Raji (cell line): ENCODE data around the gene PARD3.

ENCODE experiments used
- POLR2A ChIP-seq: IDR thresholded peaks from 2 replicates; pipeline ENCODE4 v1.6.1; 2011; ENCODE audit warnings: low read depth, low read length, control low read depth; ENCODE audit not compliant: insufficient read depth

Gene PARD3

DNA sequence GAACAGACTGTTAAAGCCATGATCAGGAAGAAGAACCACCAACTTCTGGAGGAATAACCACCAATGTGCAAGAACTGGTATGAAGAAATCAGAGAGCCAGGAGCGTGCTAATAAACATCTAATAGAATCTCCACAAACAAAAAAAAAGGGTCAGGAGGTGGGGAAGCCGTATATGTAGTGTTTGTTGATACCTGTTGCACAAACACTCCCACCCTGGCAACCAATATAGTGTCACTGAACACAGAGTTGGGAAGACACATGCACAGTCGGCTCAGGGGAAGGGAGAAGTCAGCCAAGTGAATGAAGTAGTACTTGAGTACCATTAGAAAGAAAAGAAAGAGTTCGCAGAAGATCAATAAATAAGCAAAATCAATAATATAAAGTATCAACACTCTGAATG, 400.1 kb downstream of the PARD3 start:
- no peak for TF ChIP-seq POLR2A

GRCh38 chr10:34413756-34414587, 401.1 kb downstream of the PARD3 start:
- TF ChIP-seq POLR2A, result no peak

DNA sequence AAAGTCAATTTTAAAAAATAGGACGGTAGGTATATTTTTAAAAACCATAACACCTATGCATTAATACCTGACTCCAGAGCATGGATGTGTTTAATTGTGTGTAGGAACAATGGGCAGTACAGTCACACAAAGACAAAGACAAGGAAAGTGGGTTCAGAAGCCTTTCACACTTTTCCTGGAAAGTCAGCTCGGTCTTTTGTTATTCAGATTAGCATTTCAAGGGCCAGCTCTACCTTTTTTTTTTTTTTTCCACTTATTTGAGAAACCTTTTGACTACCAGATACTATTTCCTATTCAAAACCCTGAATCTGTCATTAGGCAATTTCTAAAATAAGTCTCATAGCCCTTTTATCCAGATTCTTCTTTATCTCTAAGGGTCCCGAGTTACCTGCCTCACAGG, 401.9 kb downstream of the PARD3 start:
- TF ChIP-seq POLR2A, result no peak

DNA sequence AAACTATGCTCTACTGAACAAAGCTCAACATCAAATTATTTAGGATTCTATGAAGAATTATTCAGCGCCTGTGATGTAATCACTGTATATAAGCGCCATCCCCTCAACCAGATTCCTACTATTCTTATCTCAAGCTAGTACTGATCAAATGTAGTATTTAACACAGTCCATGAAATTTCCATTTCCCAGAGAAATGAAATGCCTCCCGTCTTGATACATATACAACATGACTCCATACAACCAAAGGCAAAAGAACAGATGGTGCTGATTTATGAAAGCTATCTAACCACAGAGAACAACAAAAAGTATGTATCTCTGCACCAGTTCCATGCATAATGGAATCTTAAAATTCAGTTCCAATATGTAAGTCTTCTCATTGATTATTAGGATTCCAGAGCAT, 406.1 kb downstream of the PARD3 start:
- no peak for TF ChIP-seq POLR2A

DNA sequence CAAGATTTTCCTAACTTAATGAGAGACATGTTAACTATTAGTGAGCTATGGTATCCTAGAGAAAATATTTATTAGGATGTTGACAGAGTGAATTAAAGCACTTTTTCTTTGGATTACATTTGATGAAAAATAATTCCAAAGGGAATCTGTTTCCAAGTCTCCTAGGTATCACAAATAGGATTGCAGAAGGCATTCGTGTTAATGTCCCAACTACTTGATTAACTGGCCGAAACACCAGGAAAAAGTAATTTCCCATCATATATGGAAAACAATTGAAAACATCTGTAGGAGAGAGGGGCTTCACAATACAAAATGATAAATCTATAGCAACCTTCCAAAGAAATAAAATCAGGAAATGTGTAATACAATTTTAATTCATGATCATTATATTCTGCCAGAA, 406.7 kb downstream of the PARD3 start:
- TF ChIP-seq POLR2A, result no peak

- no peak for TF ChIP-seq POLR2A
These were observed 407.7 kb downstream of the PARD3 start for GRCh38 chr10:34407324-34407805.

DNA sequence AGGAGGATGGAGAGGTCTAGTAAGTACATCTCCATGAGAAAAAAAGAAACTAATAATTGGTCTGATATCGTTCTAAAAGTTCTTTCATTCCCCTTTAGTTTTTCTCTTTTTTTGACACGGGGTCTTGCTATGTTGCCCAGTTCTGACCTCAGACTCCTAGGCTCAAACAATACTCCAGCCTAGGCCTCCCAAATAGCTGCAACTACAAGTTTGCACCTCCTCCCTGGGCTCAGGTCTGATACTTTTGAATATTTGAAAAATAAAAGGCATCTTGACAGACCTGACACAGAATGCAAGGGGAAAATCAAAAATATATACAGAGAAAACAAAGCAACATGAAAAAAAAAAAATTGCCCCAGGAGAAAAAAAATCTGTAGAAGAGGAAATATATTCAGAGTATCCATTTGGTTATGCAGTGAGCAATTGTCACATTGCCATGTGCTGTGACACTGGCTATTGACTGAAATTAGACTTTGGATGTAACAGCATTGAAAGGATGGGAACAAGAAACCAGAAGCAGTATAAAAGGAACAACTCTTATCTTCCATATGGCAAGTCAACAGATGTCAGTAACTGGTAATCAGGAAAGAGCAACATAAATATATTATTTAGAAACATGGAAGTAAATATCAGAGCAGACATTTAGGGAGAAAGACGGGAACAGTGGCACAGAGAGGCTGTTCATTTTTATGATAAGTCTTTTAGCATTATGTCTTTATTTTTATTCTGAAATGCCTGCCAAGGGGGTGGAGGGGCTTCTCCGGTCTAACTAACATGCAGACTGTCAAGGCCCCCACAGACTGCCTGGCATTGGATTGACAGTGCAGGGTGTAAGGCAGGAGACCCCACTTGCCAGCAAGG, 408.4 kb downstream of the PARD3 start:
- no peak for TF ChIP-seq POLR2A

DNA sequence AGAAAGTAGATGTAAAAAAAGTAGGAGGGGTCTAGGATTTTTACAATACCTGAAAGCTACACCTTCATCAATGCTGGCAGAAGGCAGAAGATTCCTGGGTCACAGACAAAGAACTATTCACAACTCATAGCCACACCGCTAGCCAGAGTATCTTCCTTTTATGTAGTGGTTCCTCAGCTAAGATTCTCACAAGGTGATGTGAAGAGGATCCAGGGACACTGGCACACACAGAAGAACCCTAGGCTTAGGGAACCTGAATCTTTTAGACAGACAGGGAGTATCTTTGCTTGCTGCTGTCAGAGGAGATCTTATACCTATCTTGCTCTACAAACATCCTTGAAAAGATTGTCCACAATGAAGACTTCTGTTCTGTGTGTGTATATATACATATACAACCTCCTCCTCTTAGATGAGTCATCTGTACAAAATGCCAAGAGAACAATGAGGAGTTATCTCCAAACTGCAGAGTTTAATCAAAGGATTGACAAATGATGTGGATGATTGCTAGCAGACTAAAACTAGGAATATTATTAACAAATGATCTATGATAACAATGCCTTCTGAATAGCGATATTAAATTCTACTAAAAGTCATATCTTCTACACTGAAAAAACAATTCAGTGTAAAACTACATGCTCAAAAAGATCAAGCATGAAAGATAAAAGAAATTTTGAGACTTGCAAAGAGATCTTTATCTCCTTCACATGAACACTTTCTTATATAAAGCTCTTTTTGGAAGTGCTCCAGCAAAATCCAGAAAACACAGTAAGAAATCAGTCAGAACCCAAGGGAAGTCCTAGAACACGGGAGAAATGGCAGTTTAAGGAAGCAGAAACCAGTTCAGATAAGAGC, 409.3 kb downstream of the PARD3 start:
- no peak for TF ChIP-seq POLR2A

GRCh38 chr10:34403512-34403911, 411.6 kb downstream of the PARD3 start:
- no peak for TF ChIP-seq POLR2A

- no peak for TF ChIP-seq POLR2A
These were observed 415.0 kb downstream of the PARD3 start for GRCh38 chr10:34400075-34400474.

- no peak for TF ChIP-seq POLR2A
These were observed 416.1 kb downstream of the PARD3 start for GRCh38 chr10:34399013-34399412.

- no peak for TF ChIP-seq POLR2A
These were observed 417.8 kb downstream of the PARD3 start for GRCh38 chr10:34397324-34397723.

- TF ChIP-seq POLR2A, result no peak
These were observed 418.4 kb downstream of the PARD3 start for GRCh38 chr10:34396663-34397062.

- no peak for TF ChIP-seq POLR2A
These were observed 422.4 kb downstream of the PARD3 start for GRCh38 chr10:34392641-34393170.

- no peak for TF ChIP-seq POLR2A
These were observed 425.3 kb downstream of the PARD3 start for GRCh38 chr10:34389801-34390200.
